ENCODE data around the gene SOX30.

SOX30 gene

DNA sequence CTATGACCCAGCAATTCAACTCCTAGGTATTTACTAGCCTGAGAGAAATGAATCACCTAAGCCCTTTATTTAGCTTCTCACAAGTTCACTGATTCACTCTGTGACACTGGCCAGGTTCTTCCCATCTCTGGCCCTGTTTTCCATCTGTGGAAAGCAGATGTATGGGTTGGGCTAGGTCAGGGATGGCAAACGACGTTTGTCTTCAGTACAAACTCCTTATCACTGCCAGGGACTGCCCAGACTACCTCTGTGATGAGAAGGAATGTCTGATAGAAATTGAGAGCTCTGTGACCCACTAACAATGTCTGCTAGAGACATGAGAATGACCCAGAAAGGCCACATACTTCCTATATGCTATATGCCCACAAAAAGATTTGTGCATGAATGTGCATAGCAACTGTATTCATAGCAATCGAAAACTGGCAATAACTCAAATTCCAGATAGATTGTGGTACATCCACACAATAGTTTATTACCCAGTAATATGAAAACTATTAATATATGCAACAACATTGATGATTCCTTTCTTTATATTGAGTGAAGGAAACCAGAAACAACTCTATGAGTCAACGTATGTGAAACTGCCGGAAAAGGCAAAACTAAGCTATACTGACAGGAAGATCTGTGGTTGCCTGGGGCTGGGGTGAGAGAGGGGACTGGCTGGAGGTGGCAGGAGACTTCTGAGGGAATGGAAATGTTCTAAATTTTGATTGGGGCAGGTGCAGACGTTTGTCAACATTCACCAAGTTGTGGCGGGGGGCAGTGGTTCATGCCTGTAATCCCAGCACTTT lies 44.7 kb downstream of the SOX30 start:
- FAIRE-seq = no peak

DNA sequence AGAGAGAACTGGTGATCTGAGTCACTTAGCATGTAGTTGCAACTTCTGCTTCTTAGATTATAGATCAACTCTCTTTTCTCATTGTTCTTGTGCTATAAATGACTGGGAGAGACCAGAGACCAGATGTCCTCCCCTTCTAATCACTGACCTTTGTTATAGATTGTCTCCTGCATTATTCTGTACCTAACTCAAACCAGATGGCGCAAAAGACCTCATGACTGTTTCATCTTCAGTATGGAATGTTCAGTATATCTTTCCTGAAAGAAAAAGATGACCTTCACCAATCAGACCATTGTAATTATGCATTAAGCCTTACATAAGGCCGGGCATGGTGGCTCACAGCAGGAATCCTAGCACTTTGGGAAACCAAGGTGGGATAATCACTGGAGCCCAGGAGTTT lies 46.2 kb downstream of the SOX30 start:
- FAIRE-seq = no peak

DNA sequence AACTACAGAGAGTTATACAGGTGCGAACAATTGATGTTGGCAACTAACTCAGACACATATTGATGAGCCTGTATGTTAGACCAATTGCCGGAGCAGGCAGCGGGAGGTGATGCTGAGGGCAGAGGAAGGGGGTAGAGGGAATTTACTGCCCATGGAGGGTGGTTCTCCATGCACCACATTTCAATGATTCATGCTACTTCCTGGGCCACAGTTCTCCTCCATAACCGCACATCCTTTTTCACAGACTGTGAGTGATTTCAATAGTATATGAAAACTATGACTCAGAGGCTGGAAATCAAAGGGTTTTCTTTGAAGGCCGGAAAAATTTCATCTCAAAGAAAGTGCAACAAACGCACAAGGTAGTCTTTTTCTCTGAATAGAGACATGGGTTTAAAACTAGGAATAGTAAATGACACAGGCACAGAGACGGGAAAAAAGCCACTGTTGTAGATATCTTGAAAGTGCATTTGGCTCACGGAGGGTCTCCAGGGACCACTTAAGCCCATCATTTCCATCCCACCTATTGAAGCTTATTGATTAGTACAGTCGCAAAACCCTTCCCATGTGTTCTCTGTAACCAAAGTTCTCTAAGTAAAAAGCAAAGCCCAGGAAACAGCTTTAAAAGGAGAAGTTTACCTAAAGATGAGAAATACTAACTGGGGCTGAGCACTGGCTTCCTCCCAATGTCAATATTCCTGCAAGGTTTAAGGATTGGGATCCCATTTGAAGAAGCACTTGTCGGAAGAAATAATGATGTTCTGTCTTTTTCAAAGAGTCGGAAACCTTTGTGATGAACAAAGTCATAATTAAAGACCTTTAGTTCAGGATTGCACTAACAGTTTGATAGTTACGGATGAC lies 48.7 kb downstream of the SOX30 start:
- FAIRE-seq = no peak

DNA sequence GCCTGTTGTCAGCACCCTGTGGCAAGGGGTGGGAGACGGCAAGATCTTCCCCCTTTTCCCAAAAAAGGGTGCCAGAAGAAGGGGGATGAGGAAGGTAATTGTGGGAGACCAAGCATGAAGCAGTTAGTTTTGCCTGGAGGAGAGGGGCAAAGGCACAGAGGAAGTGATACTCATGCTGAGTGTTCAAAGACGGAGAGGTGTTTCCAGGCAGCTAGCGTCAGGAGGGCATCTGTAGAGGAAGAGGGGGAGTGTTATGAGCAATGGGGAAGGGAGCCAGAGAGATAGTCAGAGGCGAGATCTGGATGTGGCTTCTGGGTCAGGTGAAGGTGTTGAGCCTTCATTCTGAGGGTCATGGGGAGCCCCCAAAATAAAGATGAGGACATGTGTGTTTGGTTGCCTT lies 49.7 kb downstream of the SOX30 start:
- no peak for FAIRE-seq

DNA sequence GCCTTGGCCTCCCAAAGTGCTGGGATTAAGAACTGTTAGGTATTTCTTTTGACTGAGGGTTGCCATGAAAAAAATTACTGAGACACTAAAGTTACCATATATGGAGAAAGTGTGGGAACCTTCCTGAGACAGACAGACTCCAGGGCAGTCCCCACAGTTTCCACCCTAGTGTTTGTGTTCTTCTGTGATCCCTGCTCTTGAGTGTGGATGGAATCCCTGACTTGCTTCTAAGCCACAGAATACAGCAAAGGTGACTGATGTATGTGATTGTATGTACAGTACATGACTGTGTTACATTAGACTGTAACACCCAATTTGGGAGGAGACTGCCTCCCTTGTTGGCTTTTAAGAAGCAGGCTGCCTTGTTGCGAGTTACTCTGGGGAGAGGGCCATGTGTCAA lies 52.0 kb downstream of the SOX30 start:
- FAIRE-seq = no peak

DNA sequence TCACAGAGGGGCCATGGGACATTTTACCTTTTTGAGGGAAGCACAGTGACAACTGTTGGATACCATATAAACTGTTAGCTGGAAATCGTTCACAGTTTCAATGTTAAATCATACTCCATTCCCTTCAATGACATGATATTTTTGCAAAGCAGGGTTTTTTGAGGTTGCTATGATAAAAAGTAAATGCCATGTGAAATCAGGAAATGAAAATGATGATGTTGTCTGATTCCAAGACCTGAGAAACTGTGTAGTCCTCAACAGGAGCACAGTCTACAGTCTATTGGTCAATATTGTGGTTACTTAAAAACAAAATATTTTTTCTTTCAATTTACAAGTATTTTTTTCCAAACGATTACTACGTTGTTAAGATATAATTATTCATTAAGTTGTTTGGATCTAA lies 52.7 kb downstream of the SOX30 start:
- FAIRE-seq = no peak

DNA sequence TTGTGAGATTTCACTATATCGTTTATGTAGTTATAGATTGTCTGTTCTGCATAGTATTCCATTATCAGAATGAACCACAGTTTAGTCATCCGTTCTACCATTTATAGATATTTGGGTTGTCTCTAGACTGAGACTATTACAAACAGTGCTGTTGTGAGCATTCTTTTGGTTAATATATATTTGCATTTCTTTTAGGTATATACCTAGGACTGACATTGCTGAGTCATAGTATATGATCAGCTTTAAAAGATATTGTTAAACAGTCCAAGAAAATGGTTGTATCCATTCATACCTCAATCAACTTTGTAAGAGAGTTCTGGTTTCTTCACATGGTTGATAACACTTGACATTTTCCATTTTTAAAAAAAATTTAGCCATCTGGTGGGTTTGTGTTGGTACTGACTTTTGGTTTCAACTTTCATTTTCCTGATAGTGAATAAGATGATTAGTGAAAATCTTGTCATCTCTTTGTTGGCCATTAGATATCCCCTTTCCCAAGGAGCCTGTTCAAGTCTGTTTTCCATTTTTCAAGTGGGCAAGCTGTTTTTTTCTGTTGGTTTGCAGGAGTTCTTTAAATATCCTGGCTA lies 53.8 kb downstream of the SOX30 start:
- no peak for FAIRE-seq

DNA sequence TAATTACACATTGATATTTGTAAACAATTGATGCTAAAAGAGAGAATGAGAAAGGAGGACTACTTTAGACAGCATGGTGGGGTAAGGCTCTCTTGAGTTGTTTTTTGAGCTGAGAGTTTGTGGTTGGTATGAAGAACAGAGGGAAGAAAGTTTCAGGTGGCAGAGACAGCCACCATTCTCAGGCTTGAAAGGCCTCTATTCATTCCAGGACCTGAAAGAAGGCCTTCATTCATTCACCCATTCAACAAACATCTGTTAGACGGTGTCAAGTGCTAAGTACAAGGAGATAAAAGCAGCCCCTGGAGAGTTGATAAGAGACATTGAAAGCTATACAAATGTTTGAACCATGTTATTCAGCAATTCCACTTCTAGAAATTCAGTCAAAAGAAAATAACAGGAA lies 55.0 kb downstream of the SOX30 start:
- no peak for FAIRE-seq

DNA sequence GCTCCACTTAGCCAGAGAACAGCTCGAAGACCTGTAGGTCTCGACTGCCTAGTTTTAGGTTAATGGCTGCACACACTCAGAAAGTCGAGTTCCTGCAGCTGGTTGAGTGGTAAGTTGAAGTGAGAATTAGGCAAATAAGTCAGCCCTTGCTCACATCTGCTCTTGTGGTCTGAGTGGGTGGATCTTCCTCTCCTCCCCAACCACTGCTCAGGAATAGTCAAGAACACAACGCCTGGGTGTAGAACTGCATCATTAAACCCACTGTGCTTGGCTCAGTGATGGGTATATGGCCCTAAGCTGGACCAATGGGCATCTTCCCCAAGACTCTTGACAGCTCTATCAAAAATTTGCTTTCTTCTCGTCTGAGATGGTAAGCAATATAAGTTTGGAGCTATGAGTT lies 55.8 kb downstream of the SOX30 start:
- no peak for FAIRE-seq

DNA sequence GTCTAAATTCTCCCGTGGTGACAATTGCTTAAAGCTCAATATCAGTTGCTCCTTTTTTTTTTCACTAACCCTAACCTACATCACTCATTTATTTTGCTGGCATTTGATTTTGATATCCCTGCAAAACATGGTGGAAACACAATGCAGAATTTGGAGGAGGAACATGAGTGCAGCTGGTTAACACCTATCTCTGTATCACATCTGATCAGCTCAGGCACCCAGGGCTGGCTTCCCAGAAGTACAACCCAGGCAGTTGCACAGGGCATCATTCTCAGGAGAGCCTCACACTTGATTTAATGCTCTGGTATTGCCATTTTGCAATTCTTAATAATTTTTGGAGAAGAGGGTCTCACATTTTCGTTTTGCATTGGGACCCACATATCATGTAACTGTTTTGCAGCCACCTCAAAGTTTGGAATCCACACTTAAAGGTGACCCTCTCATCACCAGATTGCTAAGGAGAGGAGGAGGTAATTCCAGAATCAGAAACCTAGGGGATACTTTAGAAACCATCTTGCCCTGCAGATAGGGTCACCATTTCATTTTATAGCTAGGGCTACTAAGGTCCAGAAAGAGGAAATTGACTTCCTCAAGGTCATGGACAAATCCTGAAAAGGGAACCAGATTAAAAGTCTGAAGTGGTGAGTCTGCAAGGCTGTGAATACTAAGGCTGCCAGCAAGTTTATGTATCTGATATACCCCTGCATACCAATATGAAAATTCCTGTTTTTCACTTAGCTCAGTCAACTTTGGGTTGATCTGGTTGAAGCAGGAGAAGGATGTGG lies 57.4 kb downstream of the SOX30 start:
- no peak for FAIRE-seq

DNA sequence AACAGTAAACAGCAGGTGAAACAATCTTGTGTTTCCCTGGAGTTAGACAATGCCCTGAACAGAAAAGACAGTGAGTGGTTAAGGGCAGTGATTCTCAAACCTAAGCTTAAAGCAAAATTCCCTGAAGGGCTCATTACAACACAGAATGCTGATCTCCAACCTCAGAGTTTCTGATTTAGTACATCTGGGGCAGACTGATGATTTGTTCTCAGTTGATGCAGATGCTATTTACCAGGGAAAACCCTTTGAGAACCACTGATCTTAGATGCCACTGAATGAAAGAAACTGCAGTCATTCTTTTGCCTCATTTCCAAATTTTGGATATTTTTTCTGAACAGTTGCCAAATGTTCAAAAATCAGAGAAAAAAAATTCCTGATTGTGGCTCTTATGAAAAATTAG lies 58.0 kb downstream of the SOX30 start:
- FAIRE-seq = no peak

DNA sequence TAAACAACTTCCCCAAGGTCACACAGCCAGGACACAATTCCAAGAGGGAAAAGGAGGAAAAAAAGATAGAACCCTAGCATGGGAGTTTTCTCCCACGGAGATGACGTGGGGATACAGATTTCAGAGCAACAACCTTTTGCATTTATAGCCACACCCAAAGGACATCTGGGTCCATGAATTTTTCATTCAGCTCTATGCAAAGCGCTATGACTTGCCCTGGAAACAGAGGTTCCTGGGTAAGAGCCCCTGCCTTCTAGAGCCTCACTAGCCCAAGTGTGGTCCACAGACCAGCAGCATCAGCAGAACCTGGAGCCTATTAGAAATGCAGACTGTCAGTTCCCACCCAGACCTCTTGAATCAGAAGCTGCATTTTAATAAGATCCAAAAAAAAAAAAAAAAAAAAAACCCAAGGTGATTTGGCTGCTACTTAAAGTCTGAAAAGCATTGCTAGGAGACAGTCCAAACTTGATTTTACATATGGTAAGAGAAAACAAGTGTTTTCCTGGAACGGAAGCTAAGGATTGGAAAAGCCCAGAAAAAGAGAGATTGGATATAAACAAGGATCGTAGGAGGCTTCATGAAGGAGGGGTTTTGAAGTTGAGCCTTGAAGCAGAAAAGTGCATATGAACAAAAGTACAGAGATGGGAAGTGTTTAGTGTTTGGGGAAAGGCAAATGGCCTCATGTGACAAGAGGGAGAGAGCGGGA lies 59.0 kb downstream of the SOX30 start:
- FAIRE-seq = no peak

DNA sequence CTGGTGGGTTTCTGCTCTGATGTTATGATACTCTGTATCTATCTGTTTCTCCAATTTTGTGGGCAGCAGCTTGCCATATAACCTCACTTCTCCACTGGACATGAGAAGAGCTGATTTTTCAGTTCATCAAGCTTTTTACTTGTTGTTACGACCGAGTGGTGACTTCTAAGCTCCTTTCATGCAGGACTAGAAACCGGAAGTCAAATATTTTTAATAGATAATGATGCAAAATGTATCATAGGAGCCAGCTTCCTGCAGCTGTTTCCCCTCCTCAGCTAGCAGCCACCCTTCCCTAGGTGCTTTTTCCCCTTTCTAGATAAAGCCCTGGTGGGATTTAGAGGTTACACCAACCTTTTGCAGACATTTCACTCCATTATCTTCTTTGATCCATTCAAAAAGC lies 59.6 kb downstream of the SOX30 start:
- no peak for FAIRE-seq

DNA sequence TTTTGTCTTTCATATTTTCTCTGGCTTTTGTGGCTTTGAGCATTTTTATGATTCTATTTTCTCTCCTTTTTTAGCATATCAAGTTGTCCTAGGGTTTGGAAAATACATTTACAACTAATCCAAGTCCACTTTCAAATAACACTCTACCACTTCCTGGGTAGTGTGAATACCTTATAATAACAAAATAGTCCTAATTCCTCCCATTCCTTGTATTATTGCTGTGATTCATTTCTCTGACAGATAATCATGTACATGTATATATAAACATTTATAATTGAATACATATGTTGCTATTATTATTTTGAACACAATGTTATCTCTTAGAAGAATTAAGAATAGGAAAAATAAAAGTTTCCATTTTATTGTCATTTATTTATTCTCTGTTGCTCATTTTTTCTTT lies 61.8 kb downstream of the SOX30 start:
- no peak for FAIRE-seq

DNA sequence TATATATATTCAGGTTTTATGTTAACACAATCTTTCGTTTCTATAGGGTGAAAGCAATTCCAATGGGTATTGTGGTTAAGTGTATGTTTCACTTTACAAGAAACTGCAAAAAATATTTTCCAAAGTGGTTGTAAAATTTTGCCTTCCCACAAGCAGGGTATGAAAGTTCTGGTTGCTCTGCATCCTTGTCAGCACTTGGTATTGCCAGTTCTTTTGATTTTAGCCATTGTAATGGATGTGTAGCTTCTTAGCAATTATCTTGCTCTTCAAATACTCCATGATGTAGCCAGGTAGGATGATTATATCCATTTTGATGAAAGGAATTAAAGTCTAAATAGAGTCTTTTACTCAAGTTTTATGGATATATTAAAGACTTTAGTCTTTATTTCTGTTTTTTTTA lies 67.6 kb downstream of the SOX30 start:
- FAIRE-seq = no peak

DNA sequence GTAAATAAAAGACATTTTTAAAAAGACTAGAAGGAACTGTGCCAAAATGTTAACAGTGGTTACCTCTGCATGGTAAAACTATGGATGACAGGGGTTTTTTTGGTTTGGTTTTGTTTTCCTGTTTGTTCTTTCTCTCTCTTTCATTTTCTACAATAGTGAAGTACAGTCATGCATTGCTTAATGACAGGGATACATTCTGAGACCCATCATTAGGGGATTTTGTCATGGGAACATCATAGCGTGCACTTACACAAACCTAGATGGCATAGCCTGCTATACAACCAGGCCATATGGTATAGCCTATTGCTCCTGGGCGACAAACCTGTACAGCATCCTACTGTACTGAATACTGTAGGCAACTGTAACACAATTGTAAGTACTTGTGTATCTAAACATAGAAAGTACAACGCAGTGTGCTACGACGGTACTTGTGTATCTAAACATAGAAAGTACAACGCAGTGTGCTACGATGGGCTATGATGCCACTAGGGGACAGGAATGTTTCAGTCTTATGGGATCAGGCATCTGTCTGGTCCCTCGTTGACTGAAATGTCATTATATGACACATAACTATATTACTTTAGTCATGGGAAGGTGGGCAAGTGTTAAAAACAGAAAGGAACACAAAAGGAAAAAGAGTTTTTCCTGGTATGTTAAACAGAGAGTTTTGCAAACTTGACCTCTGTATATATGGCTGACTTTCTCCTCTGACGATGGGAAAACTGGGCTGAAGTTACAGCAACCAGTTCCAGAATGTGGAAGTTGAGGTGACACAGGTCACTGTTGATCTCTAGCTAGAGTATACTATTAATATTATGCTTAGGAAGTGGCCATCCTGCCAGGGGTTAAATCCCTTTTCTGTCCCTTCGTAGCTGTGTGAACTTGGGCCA lies 69.3 kb downstream of the SOX30 start:
- no peak for FAIRE-seq

DNA sequence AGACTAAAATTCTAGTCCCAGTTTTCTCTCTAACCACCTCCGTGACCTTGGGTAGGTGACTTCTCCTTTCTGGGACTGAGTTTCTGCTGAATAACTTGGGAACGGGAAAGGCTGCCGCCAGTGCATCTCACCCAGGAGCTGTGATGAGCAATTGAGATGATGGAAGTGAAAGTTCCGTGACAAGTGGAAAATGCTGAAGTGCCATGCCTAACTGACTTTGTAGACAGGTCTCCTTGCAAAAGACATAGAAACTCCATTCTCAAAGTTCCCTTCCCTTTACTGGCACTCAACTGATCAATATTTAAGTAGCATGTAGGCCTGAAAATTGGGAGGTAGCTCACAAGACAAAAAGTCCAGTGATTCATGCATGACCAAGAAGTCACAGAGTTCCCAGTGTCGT lies 70.3 kb downstream of the SOX30 start:
- no peak for FAIRE-seq

DNA sequence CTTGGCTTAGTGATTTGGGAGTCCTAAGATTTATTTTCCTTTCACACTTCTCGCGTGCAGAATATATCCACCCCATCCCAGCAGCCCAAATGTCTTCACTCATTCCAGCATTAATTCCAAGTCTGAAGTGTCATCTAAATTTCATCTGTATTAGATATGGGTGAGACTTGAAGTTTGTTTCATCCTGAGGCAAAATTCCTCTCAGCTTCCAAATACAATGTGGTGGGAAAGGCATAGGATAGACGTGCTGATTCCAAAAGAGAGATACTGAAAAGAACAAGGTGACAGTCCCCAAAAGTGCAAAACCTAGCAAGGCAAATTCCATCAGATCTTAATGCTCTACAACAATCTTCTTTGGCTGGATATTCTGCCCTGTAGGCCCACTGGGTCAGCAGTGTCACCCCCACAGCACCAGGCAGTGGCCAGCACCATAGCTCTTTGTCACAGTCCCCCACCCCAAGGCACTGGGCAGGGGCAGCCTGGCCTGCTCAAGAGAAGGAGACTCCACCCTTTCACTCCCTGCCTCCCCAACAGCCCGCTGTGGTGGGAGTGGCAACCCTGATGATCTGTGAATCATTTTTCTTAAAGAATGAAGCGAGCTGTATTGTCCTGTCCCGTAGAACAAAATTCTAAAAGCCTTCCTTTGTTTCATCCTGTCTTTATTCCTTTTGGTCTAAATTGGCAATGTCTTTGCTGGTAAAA lies 74.0 kb downstream of the SOX30 start:
- FAIRE-seq = no peak

DNA sequence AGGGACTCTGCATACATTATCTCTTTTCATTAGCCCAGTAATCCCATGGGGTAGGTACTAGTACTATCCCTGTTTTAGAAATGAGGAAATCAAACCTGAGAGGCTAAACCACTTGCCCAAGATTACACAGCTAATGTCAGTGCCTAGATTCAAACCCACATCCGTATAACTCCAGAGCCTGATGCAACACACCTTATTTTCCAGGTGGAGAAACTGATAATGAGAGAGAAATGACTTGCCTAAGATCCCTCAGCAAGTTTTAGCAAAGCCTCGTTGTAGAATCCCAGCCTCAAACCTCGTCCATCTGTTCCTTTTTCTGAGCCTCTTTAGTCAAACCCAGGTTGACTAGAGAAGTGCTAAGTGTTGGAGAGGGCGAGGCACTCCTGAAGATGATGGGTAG lies 75.6 kb downstream of the SOX30 start:
- FAIRE-seq = no peak
